IPS-18a (cell line): ENCODE measurements around the gene ADAP1.

Experiments used
- H3K27ac ChIP-seq: one replicate; pipeline ENCODE4 v1.5.1; 2013; ENCODE audit warnings: low read length
- H3K27me3 ChIP-seq: one replicate; pipeline ENCODE4 v1.6.1; 2013; ENCODE audit warnings: mild to moderate bottlenecking, low read length; ENCODE audit not compliant: control insufficient read depth, insufficient read depth
- H3K36me3 ChIP-seq: one replicate; pipeline ENCODE4 v1.6.1; 2013; ENCODE audit warnings: low read depth, low read length; ENCODE audit not compliant: control insufficient read depth
- H3K4me1 ChIP-seq: one replicate; pipeline ENCODE4 v1.6.1; 2013; ENCODE audit warnings: low read depth, low read length; ENCODE audit not compliant: control insufficient read depth
- H3K4me3 ChIP-seq: one replicate; pipeline ENCODE4 v1.5.1; 2013; ENCODE audit warnings: low read length
- H3K9ac ChIP-seq: one replicate; pipeline ENCODE4 v1.6.1; 2013; ENCODE audit warnings: mild to moderate bottlenecking, low read length, moderate library complexity
- H3K9me3 ChIP-seq: one replicate; pipeline ENCODE4 v1.6.1; 2013; ENCODE audit warnings: low read depth, low read length; ENCODE audit not compliant: control insufficient read depth

The ADAP1 gene

DNA sequence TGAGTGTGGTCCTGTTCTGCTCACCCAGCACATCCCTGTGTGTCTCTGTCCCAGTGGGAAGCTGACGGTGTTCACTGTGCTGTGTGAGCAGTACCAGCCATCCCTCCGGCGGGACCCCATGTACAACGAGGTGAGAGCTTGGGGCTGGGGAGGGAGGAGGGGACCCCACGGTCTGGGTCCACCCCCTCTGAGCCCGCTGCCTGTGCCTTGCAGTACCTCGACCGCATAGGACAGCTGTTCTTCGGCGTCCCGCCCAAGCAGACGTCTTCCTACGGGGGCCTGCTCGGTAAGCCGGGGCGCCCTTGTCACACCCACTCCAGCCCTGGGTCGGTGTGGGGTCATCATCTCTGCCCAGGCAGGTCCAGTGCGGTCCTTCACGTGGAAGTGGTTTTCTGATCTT lies 60.8 kb downstream of the ADAP1 start:
- Histone ChIP-seq H3K27ac (no peak overlapping the region), H3K36me3 (peaks cover 61% of the 10 kb centered on the region), H3K9ac (no peak overlapping the region), H3K4me3 (no peak overlapping the region), H3K9me3 (no peaks in the 10 kb centered on the region), H3K27me3 (no peaks in the 10 kb centered on the region), H3K4me1 (no peaks in the 10 kb centered on the region)

DNA sequence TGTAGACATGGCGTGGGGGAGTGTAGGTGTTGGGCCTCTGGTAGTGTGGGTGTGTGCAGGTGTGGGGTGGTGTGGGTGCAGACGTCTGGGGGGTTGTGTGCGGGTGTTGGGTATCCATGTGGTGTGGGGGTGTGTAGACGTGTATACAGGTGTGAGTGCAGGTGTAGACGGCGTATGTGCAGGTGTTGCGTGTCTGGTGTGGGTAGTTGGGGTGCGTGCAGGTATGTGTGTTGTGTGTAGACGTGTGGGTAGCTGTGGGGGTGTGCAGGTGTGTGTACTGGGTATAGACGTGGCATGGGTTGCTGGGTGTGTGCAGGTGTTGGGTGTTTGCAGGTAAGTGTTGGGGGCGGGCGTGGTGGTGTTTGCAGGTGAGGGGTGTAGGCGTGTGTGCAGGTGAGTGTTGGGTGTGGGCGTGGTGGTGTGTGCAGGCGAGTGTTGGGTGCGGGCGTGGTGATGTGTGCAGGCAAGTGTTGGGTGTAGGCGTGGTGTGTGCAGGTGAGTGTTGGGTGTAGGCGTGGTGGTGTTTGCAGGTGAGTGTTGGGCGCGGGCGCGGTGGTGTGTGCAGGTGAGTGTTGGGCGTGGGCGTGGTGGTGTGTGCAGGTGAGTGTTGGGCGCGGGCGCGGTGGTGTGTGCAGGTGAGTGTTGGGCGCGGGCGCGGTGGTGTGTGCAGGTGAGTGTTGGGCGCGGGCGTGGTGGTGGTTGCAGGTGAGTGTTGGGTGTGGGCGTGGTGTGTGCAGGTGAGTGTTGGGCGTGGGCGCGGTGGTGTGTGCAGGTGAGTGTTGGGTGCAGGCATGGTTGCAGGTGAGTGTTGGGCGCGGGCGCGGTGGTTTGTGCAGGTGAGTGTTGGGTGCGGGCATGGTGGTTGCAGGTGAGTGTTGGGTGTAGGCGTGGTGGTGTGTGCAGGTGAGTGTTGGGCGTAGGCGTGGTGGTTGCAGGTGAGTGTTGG lies 61.6 kb downstream of the ADAP1 start:
- Histone ChIP-seq H3K4me3 (no peak overlapping the region), H3K4me1 (no peaks in the 10 kb centered on the region), H3K27me3 (no peaks in the 10 kb centered on the region), H3K9me3 (no peaks in the 10 kb centered on the region), H3K27ac (no peak overlapping the region), H3K36me3 (peaks cover 68% of the 10 kb centered on the region), H3K9ac (no peak overlapping the region)

DNA sequence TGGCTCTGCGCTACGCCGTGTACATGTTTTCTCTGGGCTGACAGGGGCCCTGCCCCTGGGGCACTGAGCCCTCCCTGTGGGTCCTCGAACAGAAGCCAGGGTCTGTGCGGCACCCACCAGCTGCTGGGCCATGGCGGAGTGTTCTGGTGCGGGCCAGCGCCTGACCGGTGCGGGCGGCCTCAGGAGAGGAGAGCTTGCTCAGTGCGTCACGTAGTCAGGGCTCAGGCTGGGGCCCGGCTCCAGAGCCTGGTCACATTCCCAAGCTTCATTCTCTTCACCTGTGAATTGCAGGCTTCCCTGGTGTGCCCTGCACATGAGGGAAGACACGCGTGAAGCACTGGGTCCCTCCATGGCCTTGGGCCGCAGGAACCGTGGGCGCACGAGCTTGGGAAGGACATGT lies 62.7 kb downstream of the ADAP1 start:
- H3K4me3 ChIP-seq, result no peak overlapping the region
- no peaks in the 10 kb centered on the region for H3K27me3 ChIP-seq
- H3K9me3 ChIP-seq, result no peaks in the 10 kb centered on the region
- no peak overlapping the region for H3K9ac ChIP-seq
- H3K36me3 ChIP-seq, result peaks cover 69% of the 10 kb centered on the region
- H3K4me1 ChIP-seq, result no peaks in the 10 kb centered on the region
- H3K27ac ChIP-seq, result no peak overlapping the region

DNA sequence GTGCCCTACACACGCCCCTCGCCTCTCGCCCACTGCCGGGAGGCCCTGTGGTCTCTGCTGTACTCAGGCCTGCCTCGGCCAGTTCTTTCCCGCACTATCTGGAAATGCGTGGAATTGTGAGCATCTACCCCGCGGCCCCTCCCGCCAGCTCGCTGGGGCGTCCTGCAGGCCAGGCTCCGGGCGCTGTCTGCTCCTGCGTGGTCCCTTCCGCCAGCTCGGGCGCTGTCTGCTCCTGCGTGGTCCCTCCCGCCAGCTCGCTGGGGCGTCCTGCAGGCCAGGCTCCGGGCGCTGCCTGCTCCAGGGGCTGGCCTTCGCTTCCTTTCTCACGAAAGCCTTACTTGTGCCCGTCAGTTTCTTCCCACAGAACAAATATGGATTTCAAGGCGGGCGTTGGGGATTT lies 63.2 kb downstream of the ADAP1 start:
- Histone ChIP-seq H3K36me3 (peaks cover 67% of the 10 kb centered on the region), H3K27me3 (no peaks in the 10 kb centered on the region), H3K9ac (no peak overlapping the region), H3K27ac (no peak overlapping the region), H3K4me1 (no peaks in the 10 kb centered on the region), H3K4me3 (no peak overlapping the region), H3K9me3 (no peaks in the 10 kb centered on the region)

DNA sequence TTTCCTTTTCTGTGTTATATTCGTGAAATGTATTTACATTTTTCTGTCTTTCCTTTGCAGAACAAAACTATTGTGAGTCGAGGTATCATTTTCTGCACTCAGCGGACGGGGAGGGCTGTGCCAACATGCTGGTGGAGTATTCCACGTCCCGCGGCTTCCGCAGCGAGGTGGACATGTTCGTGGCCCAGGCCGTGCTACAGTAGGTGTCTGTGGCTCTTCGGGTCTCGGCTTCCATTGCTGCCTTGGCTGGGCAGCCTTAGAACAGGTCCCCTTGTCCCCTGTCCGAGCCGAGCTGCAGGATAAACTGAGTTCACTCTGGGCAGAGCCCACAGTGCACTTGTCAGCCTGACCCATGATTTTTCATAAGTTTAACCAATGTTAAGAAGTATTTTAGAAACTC lies 63.6 kb downstream of the ADAP1 start:
- peaks cover 63% of the 10 kb centered on the region for H3K36me3 ChIP-seq
- no peak overlapping the region for H3K4me3 ChIP-seq
- no peaks in the 10 kb centered on the region for H3K27me3 ChIP-seq
- H3K27ac ChIP-seq, result no peak overlapping the region
- H3K4me1 ChIP-seq, result no peaks in the 10 kb centered on the region
- H3K9me3 ChIP-seq, result no peaks in the 10 kb centered on the region
- no peak overlapping the region for H3K9ac ChIP-seq

DNA sequence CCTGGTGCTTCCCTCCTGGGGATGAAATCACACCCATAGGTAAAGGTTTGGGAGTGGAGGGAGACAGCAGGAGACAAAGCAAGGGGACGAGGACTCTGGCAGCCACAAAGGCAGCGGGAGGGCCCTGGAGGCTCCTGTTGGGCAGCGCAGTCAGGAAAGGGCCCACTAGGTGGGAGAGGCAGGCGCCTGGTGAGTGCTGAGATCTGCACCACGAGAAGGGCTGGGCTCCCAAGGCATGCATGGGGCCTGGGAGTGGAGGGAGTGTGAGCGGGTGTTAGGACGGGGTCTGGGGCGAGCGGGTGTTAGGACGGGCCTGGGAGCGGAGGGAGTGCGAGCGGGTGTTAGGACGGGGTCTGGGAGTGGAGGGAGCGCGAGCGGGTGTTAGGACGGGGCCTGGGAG lies 65.1 kb downstream of the ADAP1 start:
- no peak overlapping the region for H3K9ac ChIP-seq
- no peaks in the 10 kb centered on the region for H3K27me3 ChIP-seq
- H3K4me1 ChIP-seq, result no peaks in the 10 kb centered on the region
- H3K27ac ChIP-seq, result no peak overlapping the region
- H3K36me3 ChIP-seq, result peaks cover 51% of the 10 kb centered on the region
- H3K9me3 ChIP-seq, result no peaks in the 10 kb centered on the region
- H3K4me3 ChIP-seq, result peak overlapping the region; percentile 46

DNA sequence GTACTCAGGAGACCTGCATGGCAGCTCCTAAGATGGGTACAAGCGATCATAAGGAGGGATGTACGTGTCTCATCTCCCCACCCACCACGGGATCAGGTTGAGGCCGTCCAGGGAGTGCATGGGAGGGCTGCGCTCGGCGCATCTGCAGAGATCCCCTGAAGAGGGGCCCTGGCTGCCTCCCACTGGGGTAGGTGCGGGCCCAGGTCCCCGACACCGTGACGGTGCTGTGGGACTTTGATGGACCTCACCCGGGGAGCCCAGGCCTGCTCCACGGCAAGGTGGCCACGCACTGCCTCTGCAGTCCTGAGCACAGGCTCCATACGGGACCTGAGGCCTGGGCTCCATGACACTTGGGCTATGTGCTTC lies 65.5 kb downstream of the ADAP1 start:
- Histone ChIP-seq H3K27me3 (no peaks in the 10 kb centered on the region), H3K36me3 (peaks cover 50% of the 10 kb centered on the region), H3K4me3 (peak overlapping the region; percentile 46), H3K9me3 (no peaks in the 10 kb centered on the region), H3K27ac (no peak overlapping the region), H3K9ac (no peak overlapping the region), H3K4me1 (no peaks in the 10 kb centered on the region)

DNA sequence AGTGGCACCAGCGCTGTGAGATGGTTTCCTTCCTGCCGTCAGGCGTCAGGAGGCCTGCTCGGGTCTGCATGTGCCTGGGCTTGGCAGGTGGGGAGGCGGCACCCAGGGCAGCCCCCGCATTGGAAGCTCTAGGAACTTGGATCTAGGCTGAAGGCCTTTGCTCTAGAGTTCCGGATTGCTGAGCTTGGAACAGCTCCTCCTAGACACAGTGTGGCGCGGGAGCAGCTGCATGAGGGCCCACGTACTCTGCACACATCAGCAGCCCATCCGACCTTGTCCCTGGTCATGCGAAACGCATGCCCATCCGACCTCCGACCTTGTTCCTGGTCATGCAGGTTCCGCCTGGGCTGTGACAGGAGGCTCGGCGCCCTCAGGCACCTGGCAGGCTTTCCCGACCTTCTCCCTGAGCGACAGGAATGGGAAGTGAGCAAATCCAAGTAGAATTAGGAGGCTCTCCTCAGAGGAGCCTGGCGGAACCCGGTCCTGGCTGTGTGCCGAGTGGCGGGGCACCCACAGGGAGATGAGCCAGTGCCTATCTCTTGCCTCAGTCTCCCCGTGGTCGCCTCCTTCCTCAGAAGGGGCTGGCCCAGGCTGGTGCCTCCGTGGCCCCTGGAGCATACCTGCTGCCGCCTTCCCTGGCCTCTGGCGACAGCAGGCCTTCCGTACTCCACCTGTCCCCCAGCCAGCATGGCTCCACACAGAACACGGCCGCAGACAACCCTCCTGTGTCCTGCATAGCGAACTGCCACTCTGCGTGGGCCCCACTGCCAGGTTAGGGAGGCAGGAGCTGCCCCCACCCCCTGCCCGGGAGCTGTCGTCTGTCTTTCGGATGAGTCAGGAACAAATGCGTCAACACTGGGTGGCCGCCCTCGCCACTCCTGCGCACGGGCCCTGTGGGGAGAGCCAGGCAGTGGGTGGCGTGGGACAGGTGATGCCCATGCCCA lies 66.1 kb downstream of the ADAP1 start:
- H3K4me1 ChIP-seq, result no peaks in the 10 kb centered on the region
- no peaks in the 10 kb centered on the region for H3K9me3 ChIP-seq
- H3K27me3 ChIP-seq, result no peaks in the 10 kb centered on the region
- no peak overlapping the region for H3K27ac ChIP-seq
- no peak overlapping the region for H3K9ac ChIP-seq
- no peak overlapping the region for H3K4me3 ChIP-seq
- peaks cover 45% of the 10 kb centered on the region for H3K36me3 ChIP-seq

DNA sequence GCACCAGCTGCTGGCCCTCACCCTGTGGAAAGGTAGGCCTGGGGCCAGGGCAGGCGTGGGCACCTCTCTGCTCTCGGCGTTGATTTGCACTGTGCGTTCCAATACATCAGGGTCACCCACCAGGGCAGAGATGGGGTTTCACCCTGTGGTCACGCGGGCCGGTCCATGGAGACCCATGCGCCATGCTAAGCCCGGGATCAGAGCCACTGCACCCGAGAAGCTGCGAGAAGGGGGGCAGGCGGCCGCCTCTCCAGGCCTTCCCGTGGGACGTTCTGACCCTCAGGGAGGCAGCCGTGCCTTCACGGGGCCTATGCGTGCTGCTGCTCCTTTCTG lies 67.0 kb downstream of the ADAP1 start:
- Histone ChIP-seq H3K27me3 (no peaks in the 10 kb centered on the region), H3K4me3 (no peak overlapping the region), H3K27ac (no peak overlapping the region), H3K9ac (no peak overlapping the region), H3K9me3 (no peaks in the 10 kb centered on the region), H3K36me3 (peaks cover 39% of the 10 kb centered on the region), H3K4me1 (no peaks in the 10 kb centered on the region)

DNA sequence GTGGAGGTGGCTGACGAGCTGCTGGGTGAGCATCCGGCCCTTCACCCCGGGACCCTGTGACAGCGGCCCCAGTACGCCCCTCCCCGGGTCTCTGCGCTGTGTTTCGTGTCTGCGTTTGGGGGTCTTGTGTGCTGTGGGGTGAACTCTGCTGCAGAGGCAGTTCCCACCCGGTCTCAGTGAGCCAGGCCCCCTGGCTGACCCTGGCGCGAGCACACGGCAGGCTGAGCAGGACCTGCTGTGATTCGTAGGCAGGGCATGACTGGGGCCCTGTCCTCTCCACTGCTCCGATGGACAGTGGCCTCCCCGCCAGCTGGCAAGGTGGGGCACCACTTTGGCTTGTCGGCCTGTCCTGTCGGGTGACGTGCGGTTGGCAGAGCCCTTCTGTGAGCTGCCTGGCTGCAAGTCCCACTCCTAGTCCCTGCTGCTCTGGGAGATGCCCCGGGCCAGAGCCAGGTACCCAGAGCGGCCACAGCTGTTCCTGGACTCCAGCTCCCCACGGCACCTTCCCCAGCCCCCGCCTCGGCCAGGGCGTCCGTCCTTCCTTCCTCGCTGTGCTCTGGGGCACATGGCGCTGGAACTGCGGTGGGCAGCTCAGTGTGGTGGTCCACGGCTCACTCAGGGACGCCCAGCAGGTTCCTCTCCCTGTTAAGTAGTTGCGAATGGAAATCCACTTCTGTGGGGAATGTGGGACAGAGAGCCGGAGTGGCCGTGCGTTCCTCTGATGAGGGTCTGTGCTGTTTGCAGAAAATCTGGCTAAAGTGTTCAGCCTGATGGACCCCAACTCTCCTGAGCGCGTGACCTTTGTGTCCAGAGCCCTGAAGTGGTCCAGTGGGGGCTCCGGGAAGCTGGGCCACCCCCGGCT lies 67.6 kb downstream of the ADAP1 start:
- Histone ChIP-seq H3K27me3 (no peaks in the 10 kb centered on the region), H3K4me1 (no peaks in the 10 kb centered on the region), H3K9me3 (no peaks in the 10 kb centered on the region), H3K4me3 (no peak overlapping the region), H3K9ac (no peak overlapping the region), H3K36me3 (peaks cover 34% of the 10 kb centered on the region), H3K27ac (no peak overlapping the region)
